Pancreas (tissue), 10 donors: ENCODE data around the gene DMKN. TPM values are rescaled to one million over a fixed set of nuclear protein-coding genes. Genes with fewer than 3 reads are reported as not detected.
A peak's percentile ranks its signal among the peaks of the same experiment; 100 is the strongest.

ENCODE experiments used
- ATAC-seq, 4 donors: fragments of 200-7000 bp; cut with Tn5 transposase; one replicate each; pipeline versions ENCODE4 v1.8.0 to v1.9.1; 2020; ENCODE audit warnings: mild to moderate bottlenecking in 4 of 4, moderate library complexity in 4 of 4
- DNase-seq, 6 donors: peaks; one replicate each; pipeline ENCODE4 v3.0.0-alpha.2; 2020
- FAIRE-seq: peaks from 2 replicates; lab custom pipeline; 2012; peaks lifted over from hg19 to GRCh38; lab: Jason Lieb, UNC
- H3K27ac ChIP-seq, 4 donors: fragments of 200-600 bp; sonication (generic); 1 replicate in 3 of 4; 2 replicates in 1 of 4; pipeline versions ENCODE4 v1.5.0 to v1.8.0; 2020
- H3K27me3 ChIP-seq, 4 donors: fragments of 200-600 bp; one replicate each; pipeline ENCODE4 v1.8.0; 2021
- H3K36me3 ChIP-seq, 3 donors: fragments of 200-600 bp; sonication (generic) in 1 of 3; one replicate each; pipeline versions ENCODE4 v1.5.0 to v1.8.0; 2020 to 2021
- H3K4me1 ChIP-seq, 3 donors: fragments of 200-600 bp; one replicate each; pipeline ENCODE4 v1.8.0; 2021
- H3K4me3 ChIP-seq, 4 donors: fragments of 200-600 bp; sonication (generic) in 2 of 4; one replicate each; pipeline versions ENCODE4 v1.5.0 to v1.8.0; 2020 to 2021
- H3K9me3 ChIP-seq, 4 donors: fragments of 200-600 bp; one replicate each; pipeline ENCODE4 v1.8.0; 2021
- WGBS, 2 donors: extraction: QIAGEN DNeasy Blood & Tissue Kit; methylation state at CpG; one replicate each; pipeline ENCODE4 v1.1.7; 2013; 5-methylcytosine and 5-hydroxymethylcytosine counted together
- intact Hi-C, 3 donors: fragments of 100-400 bp; cut with DNase I; formaldehyde crosslinking; loops; one replicate each; pipeline versions ENCODE4 v1.11.1 to v1.14.2; 2022
- polyA plus RNA-seq, 2 donors: library from polyadenylated mRNA; stranded (reverse); fragments of 200-250 nt; gene quantifications; one replicate each; pipeline ENCODE4 v1.2.3, GENCODE V29; 2013
- total RNA-seq, 6 donors: library from RNA; stranded (reverse); fragmentation: NEBNext Ultra II Directional in 4 of 6; extraction: Animal tissue kit (Norgen Biotek cat#: 25700) in 4 of 6; gene quantifications; one replicate each; pipeline versions ENCODE4 v1.2.1 to v1.2.4, GENCODE V29; 2021 to 2023
- TF ChIP-seq, protein P1 (sequence below), 4 donors: fragments of 200-600 bp; sonication (generic) in 3 of 4; IDR thresholded peaks; one replicate each; pipeline versions ENCODE4 v1.5.0 to v1.8.0; 2021; ENCODE audit warnings: antibody characterized with exemption in 4 of 4
- donor health status: healthy with polysubstance abuse.
- donor health status: DM: no; HTN: no; CAD: no; lungs with moderate emphysema.
- donor health status: DM: no; HTN: no; CAD: no.
- donor health status: control.
- donor health status: control.
- donor health status: Bipolar disorder and iron deficiency.
- donor health status: DM: yes; HTN: yes; CAD: no.
- donor health status: DM: no; HTN: no; CAD: no.
- donor health status: DM: no; HTN: no; CAD: no.
- donor health status: DM: yes; HTN: yes; CAD: no.

DMKN gene
- total and polyA plus RNA-seq, 8 donors, result 48.5 to 197 (median 62.4) TPM

DNA sequence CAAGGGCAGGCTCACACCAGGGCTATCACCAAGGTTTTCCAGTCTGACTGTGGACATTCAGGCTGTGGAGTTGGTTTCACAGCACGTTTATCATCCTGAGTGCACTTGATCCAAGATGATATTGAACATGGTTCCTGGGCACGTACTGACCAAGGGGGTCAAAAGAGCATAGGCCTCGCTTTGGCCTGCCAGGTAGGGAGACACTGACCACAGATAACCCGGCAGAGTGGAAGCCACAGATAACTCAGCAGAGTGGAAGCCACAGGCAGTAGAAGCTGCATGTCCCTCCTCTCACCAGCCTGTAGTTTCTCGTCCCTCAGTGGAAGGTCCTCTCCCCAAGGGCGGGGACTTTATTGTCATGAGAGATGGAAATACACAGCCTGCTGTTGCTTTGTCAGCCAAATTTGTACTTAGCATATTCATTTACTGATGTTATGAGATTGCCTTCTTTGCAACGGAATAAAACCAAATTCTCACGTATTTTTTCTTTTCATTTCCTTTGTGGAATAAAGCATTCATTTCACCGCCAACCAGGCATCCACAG lies 14.4 kb downstream of the DMKN start:
- peaks cover 0 to 23% (median 4%) of the 10 kb centered on the region in 3 donors for H3K36me3 ChIP-seq
- ATAC-seq, result no peak
- no peak overlapping the region for H3K27ac ChIP-seq
- TF ChIP-seq, protein P1, sequence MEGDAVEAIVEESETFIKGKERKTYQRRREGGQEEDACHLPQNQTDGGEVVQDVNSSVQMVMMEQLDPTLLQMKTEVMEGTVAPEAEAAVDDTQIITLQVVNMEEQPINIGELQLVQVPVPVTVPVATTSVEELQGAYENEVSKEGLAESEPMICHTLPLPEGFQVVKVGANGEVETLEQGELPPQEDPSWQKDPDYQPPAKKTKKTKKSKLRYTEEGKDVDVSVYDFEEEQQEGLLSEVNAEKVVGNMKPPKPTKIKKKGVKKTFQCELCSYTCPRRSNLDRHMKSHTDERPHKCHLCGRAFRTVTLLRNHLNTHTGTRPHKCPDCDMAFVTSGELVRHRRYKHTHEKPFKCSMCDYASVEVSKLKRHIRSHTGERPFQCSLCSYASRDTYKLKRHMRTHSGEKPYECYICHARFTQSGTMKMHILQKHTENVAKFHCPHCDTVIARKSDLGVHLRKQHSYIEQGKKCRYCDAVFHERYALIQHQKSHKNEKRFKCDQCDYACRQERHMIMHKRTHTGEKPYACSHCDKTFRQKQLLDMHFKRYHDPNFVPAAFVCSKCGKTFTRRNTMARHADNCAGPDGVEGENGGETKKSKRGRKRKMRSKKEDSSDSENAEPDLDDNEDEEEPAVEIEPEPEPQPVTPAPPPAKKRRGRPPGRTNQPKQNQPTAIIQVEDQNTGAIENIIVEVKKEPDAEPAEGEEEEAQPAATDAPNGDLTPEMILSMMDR (IDR thresholded peaks at IDR 0.05), result no peak
- no peak overlapping the region for H3K4me3 ChIP-seq
- H3K27me3 ChIP-seq, result no peaks in the 10 kb centered on the region
- WGBS, 2 donors, result 76 to 87% methylated on average over 9 of the region's 9 CpGs
- no peak for FAIRE-seq
- H3K9me3 ChIP-seq, result no peaks in the 10 kb centered on the region
- intact Hi-C loops, result loop anchor here in 1 of 3 donors (5.0 kb wide), 1 partner anchor 147 kb away; no protein-coding TSS in a partner anchor
- DNase-seq, result no peak
- H3K4me1 ChIP-seq, result no peaks in the 10 kb centered on the region

DNA sequence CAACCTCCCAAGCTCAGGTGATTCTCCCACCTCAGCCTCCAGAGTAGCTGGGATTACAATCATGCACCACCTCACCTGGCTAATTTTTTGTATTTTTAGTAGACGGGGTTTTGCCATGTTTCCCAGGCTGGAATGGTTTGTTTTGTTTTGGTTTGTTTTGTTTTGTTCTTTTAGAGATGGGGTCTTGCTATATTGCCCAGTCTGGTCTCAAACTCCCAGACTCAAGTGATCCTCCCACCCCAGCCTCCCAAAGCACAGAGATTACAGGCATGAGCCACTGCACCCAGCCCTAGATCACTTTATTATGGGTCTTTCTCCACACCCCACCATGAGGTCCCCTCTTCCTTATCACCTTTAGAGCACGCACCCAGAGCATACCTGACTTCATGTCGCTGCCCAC lies 15.2 kb downstream of the DMKN start:
- TF ChIP-seq, protein P1 (IDR thresholded peaks at IDR 0.05), result no peak
- Histone ChIP-seq H3K27me3 (no peaks in the 10 kb centered on the region), H3K27ac (no peak overlapping the region), H3K9me3 (no peaks in the 10 kb centered on the region), H3K4me1 (no peaks in the 10 kb centered on the region), H3K36me3 (peaks cover 0 to 23% (median 4%) of the 10 kb centered on the region in 3 donors), H3K4me3 (no peak overlapping the region)
- no peak for DNase-seq
- no peak for ATAC-seq
- no peak for FAIRE-seq
- intact Hi-C loops, result loop anchor here in 1 of 3 donors (5.0 kb wide), 1 partner anchor 146 kb away; no protein-coding TSS in a partner anchor
- 78 to 93% methylated on average over 3 of the region's 3 CpGs for WGBS, 2 donors

DNA sequence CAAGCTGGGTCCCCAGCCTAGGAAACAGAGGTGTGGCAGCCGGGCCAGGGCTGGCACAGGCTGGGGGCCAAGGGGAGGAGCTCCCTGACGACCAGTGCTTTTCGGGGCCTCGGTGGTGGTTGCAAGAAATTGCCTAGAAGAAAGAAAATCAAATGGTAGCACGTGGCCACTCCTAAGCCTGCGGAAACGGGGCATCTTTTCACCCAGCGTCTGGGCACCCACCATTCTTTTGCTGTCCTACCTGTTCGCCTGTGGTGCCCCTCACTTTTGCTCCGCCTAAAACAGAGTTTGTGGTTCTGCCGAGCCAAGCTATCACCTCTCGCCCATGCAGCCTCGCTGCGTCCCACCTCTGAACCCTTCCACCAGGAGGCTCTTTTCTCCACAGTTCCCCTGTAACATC lies 16.0 kb downstream of the DMKN start:
- Histone ChIP-seq H3K9me3 (no peaks in the 10 kb centered on the region), H3K4me1 (no peaks in the 10 kb centered on the region), H3K4me3 (no peak overlapping the region), H3K27me3 (no peaks in the 10 kb centered on the region), H3K36me3 (peaks cover 0 to 23% (median 4%) of the 10 kb centered on the region in 3 donors), H3K27ac (no peak overlapping the region)
- 70 to 74% methylated on average over 14 of the region's 14 CpGs for WGBS, 2 donors
- DNase-seq (no peak), FAIRE-seq (no peak), ATAC-seq (no peak)
- intact Hi-C loops, result loop anchor here in 1 of 3 donors (5.0 kb wide), 1 partner anchor 145 kb away; no protein-coding TSS in a partner anchor
- TF ChIP-seq, protein P1 (IDR thresholded peaks at IDR 0.05), result no peak

DNA sequence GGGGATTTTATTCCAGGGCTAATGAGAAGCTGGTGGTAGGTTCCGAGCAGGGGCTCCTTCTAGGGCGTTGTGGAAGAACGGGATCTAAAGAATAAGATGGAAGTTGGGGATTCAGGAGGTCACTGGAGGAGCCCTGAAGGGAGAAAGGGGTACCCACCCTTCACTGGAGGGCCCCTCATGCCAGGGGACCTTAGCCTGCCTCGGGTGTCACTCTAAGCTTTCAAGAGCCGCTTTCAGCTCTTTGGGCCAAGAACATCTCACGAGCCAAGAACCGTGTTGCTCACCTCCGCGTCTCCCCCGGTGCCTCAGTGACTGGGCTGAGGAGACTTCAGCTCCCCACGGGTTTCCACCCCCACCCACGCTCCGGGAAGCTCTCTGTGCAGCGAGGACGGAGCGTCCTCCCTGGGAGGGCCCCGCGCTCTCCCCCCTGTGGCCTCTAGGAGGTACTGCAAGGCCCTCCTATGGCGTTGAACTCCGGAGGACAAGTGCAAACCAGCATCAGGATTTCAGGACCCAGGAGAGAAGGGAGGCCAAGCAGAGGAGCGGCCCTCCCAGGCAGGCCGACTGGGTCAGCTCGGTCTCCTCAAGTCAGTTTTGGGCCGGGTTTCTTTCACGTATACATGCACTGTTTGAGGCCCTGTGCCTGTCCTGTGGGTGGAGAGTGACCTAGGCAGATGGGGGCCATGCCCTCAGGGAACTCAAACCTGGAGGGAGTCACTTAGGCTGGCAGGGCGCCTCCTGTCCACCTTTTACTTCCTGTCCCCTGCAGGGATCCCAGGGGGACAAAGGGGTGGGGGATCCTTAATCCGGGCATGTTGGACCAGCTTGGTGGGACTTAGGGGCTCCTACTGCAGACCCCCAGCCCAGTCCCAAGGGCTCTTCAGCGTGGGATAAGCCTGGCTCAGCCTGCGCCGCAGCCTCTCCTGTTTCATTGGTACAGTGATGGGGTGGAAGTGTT lies 18.1 kb downstream of the DMKN start:
- Histone ChIP-seq H3K9me3 (no peaks in the 10 kb centered on the region), H3K36me3 (peaks cover 0 to 11% (median 2%) of the 10 kb centered on the region in 3 donors), H3K27ac (no peak overlapping the region), H3K4me1 (no peaks in the 10 kb centered on the region), H3K4me3 (no peak overlapping the region), H3K27me3 (no peaks in the 10 kb centered on the region)
- ATAC-seq, result peak; percentile 90 to 99 (median 96)
- TF ChIP-seq, protein P1 (IDR thresholded peaks at IDR 0.05), result peak; percentile 98 to 99 (median 98)
- intact Hi-C loops, result loop anchor here in 1 of 3 donors (5.0 kb wide), 1 partner anchor 143 kb away; no protein-coding TSS in a partner anchor
- no peak for FAIRE-seq
- peak; percentile 47 to 86 (median 76) for DNase-seq
- 22 to 28% methylated on average over 30 of the region's 30 CpGs for WGBS, 2 donors
